NB4 (cell line): Measurements from ENCODE around the gene ST8SIA1.
A peak's percentile ranks its signal among the peaks of the same experiment; 100 is the strongest.

Experiments used
- DNase-seq: peaks from one replicate; pipeline ENCODE4 v3.0.0; 2010; ENCODE audit warnings: low read depth
- H3K4me3 ChIP-seq: one replicate; pipeline ENCODE4 v1.5.1; 2011; ENCODE audit warnings: mild to moderate bottlenecking, low read depth, low read length, moderate library complexity
- MYC ChIP-seq: IDR thresholded peaks from 2 replicates; pipeline ENCODE4 v1.6.1; 2011; ENCODE audit warnings: low read depth, low read length
- POLR2A ChIP-seq: IDR thresholded peaks from 2 replicates; pipeline ENCODE4 v1.6.1; 2011; ENCODE audit warnings: mild to moderate bottlenecking; ENCODE audit not compliant: insufficient read length; ENCODE audit errors: extremely low read depth
- TF ChIP-seq, protein P1 (sequence below): IDR thresholded peaks from one replicate; pipeline ENCODE4 v1.5.1; 2012; ENCODE audit warnings: low read depth, low read length
- TF ChIP-seq, protein P2 (sequence below): IDR thresholded peaks from 2 replicates; pipeline ENCODE4 v1.6.1; 2011; ENCODE audit warnings: low read depth, low read length

The ST8SIA1 gene

DNA sequence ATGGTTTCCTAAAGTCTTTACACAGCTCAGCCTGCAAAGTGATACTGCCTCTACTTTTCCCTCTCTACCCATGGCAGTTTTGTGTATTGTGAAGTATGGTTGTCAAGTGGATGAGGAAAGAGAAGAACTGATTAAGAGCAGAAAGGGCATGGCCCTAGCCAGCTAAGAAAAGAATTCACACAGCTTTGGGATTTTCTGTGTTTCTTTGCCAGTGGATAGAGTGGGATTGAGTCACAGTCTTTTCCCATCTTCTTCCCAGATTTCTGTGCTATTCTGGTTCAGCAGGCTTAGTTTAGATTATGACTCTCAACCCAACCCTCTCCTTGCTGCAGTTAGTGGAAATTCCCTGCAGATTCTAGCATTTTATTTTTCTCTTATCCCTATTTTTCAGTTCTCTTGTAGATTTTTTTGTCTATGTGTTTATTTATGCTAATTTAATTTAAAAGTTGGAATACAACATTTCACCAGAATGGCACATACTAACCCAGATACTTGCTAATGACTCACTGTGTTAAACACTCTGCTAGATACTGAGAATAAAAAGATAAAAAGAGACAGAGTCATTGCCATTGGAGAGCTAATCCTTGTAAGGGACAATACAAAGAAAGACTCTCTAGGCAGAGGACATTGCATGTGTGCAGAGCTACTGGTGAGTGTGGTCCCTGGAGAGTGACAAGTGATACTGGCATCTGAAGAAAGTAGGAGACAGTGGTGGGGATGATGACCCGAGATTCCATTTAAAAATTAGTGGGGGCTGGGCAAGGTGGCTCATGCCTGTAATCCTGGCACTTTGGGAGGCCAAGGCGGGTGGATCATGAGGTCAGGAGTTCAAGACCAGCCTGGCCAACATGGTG lies 106.3 kb downstream of the ST8SIA1 start:
- no peak overlapping the region for H3K4me3 ChIP-seq
- TF ChIP-seq MYC (no peak), POLR2A (no peak)
- TF ChIP-seq, protein P1, sequence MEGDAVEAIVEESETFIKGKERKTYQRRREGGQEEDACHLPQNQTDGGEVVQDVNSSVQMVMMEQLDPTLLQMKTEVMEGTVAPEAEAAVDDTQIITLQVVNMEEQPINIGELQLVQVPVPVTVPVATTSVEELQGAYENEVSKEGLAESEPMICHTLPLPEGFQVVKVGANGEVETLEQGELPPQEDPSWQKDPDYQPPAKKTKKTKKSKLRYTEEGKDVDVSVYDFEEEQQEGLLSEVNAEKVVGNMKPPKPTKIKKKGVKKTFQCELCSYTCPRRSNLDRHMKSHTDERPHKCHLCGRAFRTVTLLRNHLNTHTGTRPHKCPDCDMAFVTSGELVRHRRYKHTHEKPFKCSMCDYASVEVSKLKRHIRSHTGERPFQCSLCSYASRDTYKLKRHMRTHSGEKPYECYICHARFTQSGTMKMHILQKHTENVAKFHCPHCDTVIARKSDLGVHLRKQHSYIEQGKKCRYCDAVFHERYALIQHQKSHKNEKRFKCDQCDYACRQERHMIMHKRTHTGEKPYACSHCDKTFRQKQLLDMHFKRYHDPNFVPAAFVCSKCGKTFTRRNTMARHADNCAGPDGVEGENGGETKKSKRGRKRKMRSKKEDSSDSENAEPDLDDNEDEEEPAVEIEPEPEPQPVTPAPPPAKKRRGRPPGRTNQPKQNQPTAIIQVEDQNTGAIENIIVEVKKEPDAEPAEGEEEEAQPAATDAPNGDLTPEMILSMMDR = no peak
- TF ChIP-seq, protein P2, sequence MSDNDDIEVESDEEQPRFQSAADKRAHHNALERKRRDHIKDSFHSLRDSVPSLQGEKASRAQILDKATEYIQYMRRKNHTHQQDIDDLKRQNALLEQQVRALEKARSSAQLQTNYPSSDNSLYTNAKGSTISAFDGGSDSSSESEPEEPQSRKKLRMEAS = no peak
- no peak for DNase-seq

DNA sequence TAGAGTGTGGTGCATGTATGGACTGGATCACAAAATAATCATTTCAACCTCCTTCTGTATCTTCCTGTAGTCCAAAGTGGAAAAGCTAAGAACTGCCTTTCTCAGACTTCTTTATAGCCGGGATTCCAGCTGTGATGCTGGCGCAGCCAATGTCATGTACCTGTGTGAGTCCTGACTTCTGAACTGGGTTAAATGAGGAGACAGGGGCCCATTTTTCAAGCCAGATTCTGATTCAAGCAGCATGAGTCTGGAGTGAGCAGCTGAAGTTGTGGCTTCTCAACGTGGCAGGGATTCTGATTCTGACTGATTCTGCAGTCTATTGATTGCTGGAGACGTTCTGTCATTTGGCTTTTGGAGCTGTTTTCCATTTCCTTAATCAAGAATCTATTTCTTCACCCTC lies 111.2 kb downstream of the ST8SIA1 start:
- DNase-seq = no peak
- no peak overlapping the region for H3K4me3 ChIP-seq
- TF ChIP-seq POLR2A (no peak), MYC (no peak)
- TF ChIP-seq, protein P1 = no peak
- TF ChIP-seq, protein P2 = no peak

DNA sequence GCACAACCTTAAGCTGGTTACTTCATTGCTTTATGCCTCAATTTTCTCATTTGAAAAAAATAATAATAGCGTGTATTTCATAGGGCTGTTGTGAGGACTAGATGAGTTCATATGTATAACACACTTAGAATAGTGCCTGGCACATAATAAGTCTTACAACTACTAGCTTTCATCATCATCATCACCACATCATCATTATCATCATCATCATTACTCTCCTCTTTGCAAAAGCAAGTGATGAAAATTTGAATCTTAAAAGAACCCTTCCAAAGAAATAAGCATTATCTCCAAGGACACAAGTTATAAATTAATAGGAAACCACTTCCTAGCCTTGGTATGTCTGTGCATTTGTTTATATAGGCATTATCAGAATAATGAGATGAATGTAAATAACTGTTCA lies 117.0 kb downstream of the ST8SIA1 start:
- no peak for DNase-seq
- TF ChIP-seq, protein P1 = no peak
- TF ChIP-seq MYC = no peak
- no peak for TF ChIP-seq POLR2A
- TF ChIP-seq, protein P2 = no peak
- H3K4me3 ChIP-seq = no peak overlapping the region

DNA sequence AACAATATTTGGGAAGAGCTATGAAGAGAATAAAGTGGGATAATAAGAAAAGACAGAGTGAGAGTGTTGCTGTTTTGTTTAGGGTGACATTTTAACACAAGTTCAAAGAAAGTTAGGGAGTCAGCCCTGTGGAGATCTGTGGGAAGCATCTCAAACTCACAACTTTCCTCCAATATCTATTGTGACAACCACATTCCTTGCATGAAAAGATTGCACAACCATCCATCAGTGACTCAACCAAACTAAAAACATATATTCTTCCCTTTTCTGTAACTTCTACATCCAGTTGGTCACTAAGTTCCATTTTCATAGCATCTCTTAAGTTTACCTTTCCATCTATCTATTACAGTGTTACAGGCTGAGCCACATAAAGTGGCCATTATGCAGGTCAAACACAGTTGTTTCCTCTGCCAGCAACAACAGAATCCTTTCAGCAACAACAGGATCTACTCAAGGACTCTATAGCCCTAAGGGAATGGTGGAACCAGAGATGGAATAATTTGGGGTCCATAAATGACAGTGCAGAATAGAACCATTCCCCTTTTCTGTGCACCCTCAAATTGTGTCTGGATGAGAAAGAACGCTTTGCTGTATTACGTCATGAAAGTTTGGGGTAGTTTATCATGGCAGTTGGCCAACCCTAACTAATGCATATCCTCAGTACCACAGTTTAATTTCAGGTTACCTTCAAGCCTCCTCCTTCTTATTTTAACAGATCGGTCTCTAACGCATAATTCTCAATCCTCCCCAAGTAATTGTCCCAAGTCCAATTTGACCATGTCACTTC lies 118.8 kb downstream of the ST8SIA1 start:
- TF ChIP-seq POLR2A = no peak
- TF ChIP-seq, protein P1 = no peak
- TF ChIP-seq MYC = no peak
- TF ChIP-seq, protein P2 = no peak
- no peak overlapping the region for H3K4me3 ChIP-seq
- peak; percentile 34 for DNase-seq

DNA sequence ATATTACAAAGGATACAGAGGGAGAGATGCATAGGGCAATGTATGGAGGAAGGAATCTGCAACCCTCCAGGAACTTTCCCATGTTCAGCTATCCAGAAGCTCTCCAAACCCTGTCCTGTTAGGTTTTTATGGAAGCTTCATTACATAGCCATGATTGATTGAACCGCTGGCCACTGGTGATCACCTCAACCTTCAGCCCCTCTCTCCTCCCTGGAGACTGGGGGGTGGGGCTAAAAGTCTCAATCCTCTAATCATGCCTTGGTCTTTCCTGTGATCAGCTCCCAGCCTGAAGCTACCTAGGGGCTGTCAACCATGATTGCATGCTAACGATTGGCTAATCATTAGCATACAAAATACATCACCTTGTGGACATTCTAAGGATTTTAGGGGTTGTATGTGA lies 123.4 kb downstream of the ST8SIA1 start:
- H3K4me3 ChIP-seq = no peak overlapping the region
- TF ChIP-seq, protein P1 = no peak
- TF ChIP-seq POLR2A (no peak), MYC (no peak)
- TF ChIP-seq, protein P2 = no peak
- DNase-seq = no peak
